ENCODE measurements around the gene AIPL1.

DNA sequence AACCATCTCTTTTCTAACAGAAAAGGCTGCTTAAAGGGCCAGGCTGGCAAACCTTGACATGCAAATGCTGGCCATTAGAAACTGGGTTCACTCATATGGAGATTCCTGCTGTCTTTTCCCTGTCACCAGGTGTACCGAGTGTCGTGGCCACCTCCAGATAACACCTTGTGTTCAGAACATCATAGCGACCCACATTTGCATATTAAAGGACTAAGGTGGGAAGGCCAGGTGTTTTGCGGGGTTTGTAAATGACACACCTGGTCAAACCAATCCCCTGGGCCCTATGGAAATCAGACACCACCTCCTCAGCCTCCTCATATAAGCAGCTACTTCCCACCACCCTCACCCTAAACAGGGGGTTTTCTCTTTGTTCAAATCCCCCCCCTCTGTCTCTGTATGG lies 2.5 kb upstream of the AIPL1 start:
- TF ChIP-seq YY1 (IDR thresholded peaks at IDR 0.05; ENCODE audit: insufficient read depth, insufficient read length) (no peak), ZNF274 (IDR thresholded peaks at IDR 0.05; ENCODE audit: low read depth, low read length) (no peak), SUZ12 (IDR thresholded peaks at IDR 0.05; ENCODE audit: extremely low read depth, insufficient read depth, insufficient read length) (no peak)
